Stimulated activated effector memory CD8-positive, alpha-beta T cell treated with anti-CD3 and anti-CD28 coated beads, Interleukin-12 subunit alpha, Interleukin-12 subunit beta, amount 100 ng/mL, for 72 hours (primary cell): Measurements from ENCODE around the gene CYB561.
"Not testable (repeated sequence)": the region's sequence is repeated elsewhere in the genome, so short reads cannot be mapped to it uniquely, and the experiment has no call there.

ENCODE experiments used
- ATAC-seq: fragments of 150-1000 bp; cut with Tn5 transposase; 2 replicates; pipeline ENCODE4 v1.10.0; 2021
- DNase-seq, 2 donors: peaks; one replicate each; pipeline ENCODE4 v3.0.0; 2021 to 2022; ENCODE audit warnings: low spot score in 2 of 2
- H3K27ac Mint-ChIP-seq: one replicate; pipeline ENCODE4 v1.8.0; 2022; ENCODE audit warnings: mild to moderate bottlenecking, mixed read lengths
- H3K36me3 Mint-ChIP-seq: one replicate; pipeline ENCODE4 v1.8.0; 2022; ENCODE audit warnings: mild to moderate bottlenecking, mixed read lengths
- H3K4me1 Mint-ChIP-seq: one replicate; pipeline ENCODE4 v1.8.0; 2022; ENCODE audit warnings: mixed read lengths
- H3K4me3 Mint-ChIP-seq: one replicate; pipeline ENCODE4 v1.8.0; 2022; ENCODE audit warnings: mild to moderate bottlenecking, mixed read lengths
- H3K9me3 Mint-ChIP-seq: one replicate; pipeline ENCODE4 v1.8.0; 2022; ENCODE audit warnings: mixed read lengths

Gene CYB561

GRCh38 chr17:63474174-63474573, 28.1 kb upstream of the CYB561 start:
- ATAC-seq (no peak), DNase-seq (no peak)
- H3K4me3 Mint-ChIP-seq = no peak overlapping the region
- H3K4me1 Mint-ChIP-seq = peaks cover 22% of the 10 kb centered on the region
- H3K9me3 Mint-ChIP-seq = no peaks in the 10 kb centered on the region
- no peaks in the 10 kb centered on the region for H3K36me3 Mint-ChIP-seq
- no peak overlapping the region for H3K27ac Mint-ChIP-seq

- H3K36me3 Mint-ChIP-seq, DNase-seq, ATAC-seq, H3K9me3 Mint-ChIP-seq, H3K27ac Mint-ChIP-seq, H3K4me1 Mint-ChIP-seq, H3K4me3 Mint-ChIP-seq: not testable (repeated sequence)
These were observed 22.0 kb upstream of the CYB561 start for GRCh38 chr17:63468099-63468498.

- Mint-ChIP-seq H3K4me3 (no peak overlapping the region), H3K9me3 (no peaks in the 10 kb centered on the region), H3K36me3 (no peaks in the 10 kb centered on the region), H3K4me1 (no peaks in the 10 kb centered on the region), H3K27ac (no peak overlapping the region)
- ATAC-seq (no peak), DNase-seq (no peak)
These were observed 18.7 kb upstream of the CYB561 start for GRCh38 chr17:63464691-63465236.

GRCh38 chr17:63463771-63464170, 17.7 kb upstream of the CYB561 start:
- Mint-ChIP-seq H3K27ac (no peak overlapping the region), H3K4me1 (no peaks in the 10 kb centered on the region), H3K9me3 (no peaks in the 10 kb centered on the region), H3K4me3 (no peak overlapping the region), H3K36me3 (no peaks in the 10 kb centered on the region)
- no peak for DNase-seq
- no peak for ATAC-seq

GRCh38 chr17:63460018-63460417, 13.9 kb upstream of the CYB561 start:
- no peak for ATAC-seq
- H3K9me3 Mint-ChIP-seq = no peaks in the 10 kb centered on the region
- H3K27ac Mint-ChIP-seq = no peak overlapping the region
- H3K4me1 Mint-ChIP-seq = no peaks in the 10 kb centered on the region
- DNase-seq = no peak
- H3K36me3 Mint-ChIP-seq = no peaks in the 10 kb centered on the region
- H3K4me3 Mint-ChIP-seq = no peak overlapping the region

- H3K4me3 Mint-ChIP-seq = no peak overlapping the region
- H3K27ac Mint-ChIP-seq = no peak overlapping the region
- no peak for ATAC-seq
- no peaks in the 10 kb centered on the region for H3K9me3 Mint-ChIP-seq
- H3K4me1 Mint-ChIP-seq = no peaks in the 10 kb centered on the region
- no peak for DNase-seq
- H3K36me3 Mint-ChIP-seq = no peaks in the 10 kb centered on the region
These were observed 12.4 kb upstream of the CYB561 start for GRCh38 chr17:63458478-63458877.

- Mint-ChIP-seq H3K36me3 (no peaks in the 10 kb centered on the region), H3K27ac (peak overlapping the region; percentile 68)
These were observed 9.3 kb upstream of the CYB561 start for GRCh38 chr17:63455417-63455816.

GRCh38 chr17:63454915-63455314, 8.8 kb upstream of the CYB561 start:
- H3K36me3 Mint-ChIP-seq = no peaks in the 10 kb centered on the region
- H3K9me3 Mint-ChIP-seq = no peaks in the 10 kb centered on the region
- no peak for DNase-seq
- peaks cover 8% of the 10 kb centered on the region for H3K4me1 Mint-ChIP-seq
- no peak overlapping the region for H3K4me3 Mint-ChIP-seq
- no peak for ATAC-seq
- H3K27ac Mint-ChIP-seq = peak overlapping the region; percentile 68

More at GRCh38 chr17:63455417-63455816, 9.3 kb upstream of the CYB561 start:
- no peak overlapping the region for H3K4me3 Mint-ChIP-seq
- H3K4me1 Mint-ChIP-seq = peaks cover 3% of the 10 kb centered on the region
- ATAC-seq (no peak), DNase-seq (no peak)
- no peaks in the 10 kb centered on the region for H3K9me3 Mint-ChIP-seq

- not testable (repeated sequence) for DNase-seq, H3K27ac Mint-ChIP-seq, H3K4me3 Mint-ChIP-seq, ATAC-seq, H3K36me3 Mint-ChIP-seq, H3K9me3 Mint-ChIP-seq
- H3K4me1 Mint-ChIP-seq = peaks cover 12% of the 10 kb centered on the region
These were observed 8.3 kb upstream of the CYB561 start for GRCh38 chr17:63454357-63454756.

GRCh38 chr17:63452962-63453551, 7.0 kb upstream of the CYB561 start:
- H3K27ac Mint-ChIP-seq = no peak overlapping the region
- DNase-seq = no peak
- ATAC-seq = peak; percentile 5
- H3K4me1 Mint-ChIP-seq = peaks cover 12% of the 10 kb centered on the region
- no peaks in the 10 kb centered on the region for H3K9me3 Mint-ChIP-seq
- H3K36me3 Mint-ChIP-seq = no peaks in the 10 kb centered on the region
- no peak overlapping the region for H3K4me3 Mint-ChIP-seq

GRCh38 chr17:63452046-63452961, 6.2 kb upstream of the CYB561 start:
- H3K4me1 Mint-ChIP-seq = peaks cover 14% of the 10 kb centered on the region
- peak; percentile 27 for ATAC-seq

GRCh38 chr17:63451150-63451549, 5.0 kb upstream of the CYB561 start:
- H3K4me1 Mint-ChIP-seq = peaks cover 19% of the 10 kb centered on the region
- no peaks in the 10 kb centered on the region for H3K36me3 Mint-ChIP-seq
- H3K4me3 Mint-ChIP-seq = no peak overlapping the region
- ATAC-seq (no peak), DNase-seq (no peak)
- no peaks in the 10 kb centered on the region for H3K9me3 Mint-ChIP-seq
- no peak overlapping the region for H3K27ac Mint-ChIP-seq

More at GRCh38 chr17:63452046-63452961, 6.2 kb upstream of the CYB561 start:
- H3K27ac Mint-ChIP-seq = no peak overlapping the region
- H3K9me3 Mint-ChIP-seq = no peaks in the 10 kb centered on the region
- DNase-seq = no peak
- H3K4me3 Mint-ChIP-seq = no peak overlapping the region
- H3K36me3 Mint-ChIP-seq = no peaks in the 10 kb centered on the region

- peak overlapping the region; percentile 61 for H3K27ac Mint-ChIP-seq
- H3K9me3 Mint-ChIP-seq = no peaks in the 10 kb centered on the region
- peaks cover 19% of the 10 kb centered on the region for H3K4me1 Mint-ChIP-seq
- no peak overlapping the region for H3K4me3 Mint-ChIP-seq
- ATAC-seq = no peak
- DNase-seq = no peak
- peaks cover 2% of the 10 kb centered on the region for H3K36me3 Mint-ChIP-seq
These were observed 4.4 kb upstream of the CYB561 start for GRCh38 chr17:63450551-63450950.

GRCh38 chr17:63448655-63449054, 2.5 kb upstream of the CYB561 start:
- Mint-ChIP-seq H3K9me3 (no peaks in the 10 kb centered on the region), H3K36me3 (peaks cover 12% of the 10 kb centered on the region), H3K4me1 (peaks cover 31% of the 10 kb centered on the region), H3K27ac (peak overlapping the region; percentile 9), H3K4me3 (no peak overlapping the region)
- ATAC-seq (no peak), DNase-seq (no peak)

- Mint-ChIP-seq H3K36me3 (peaks cover 12% of the 10 kb centered on the region), H3K27ac (peak overlapping the region; percentile 90), H3K9me3 (no peaks in the 10 kb centered on the region), H3K4me3 (peak overlapping the region; percentile 64), H3K4me1 (peaks cover 36% of the 10 kb centered on the region)
- no peak for ATAC-seq
- no peak for DNase-seq
These were observed 1.4 kb upstream of the CYB561 start for GRCh38 chr17:63447471-63448009.
